RWPE2 (cell line): ENCODE results near the gene DYNLT2.

Source experiments
- ATAC-seq: fragments of 200-7000 bp; cut with Tn5 transposase; 3 replicates; pipeline ENCODE4 v1.9.1; 2021; ENCODE audit warnings: low read depth
- DNase-seq: peaks from one replicate; pipeline ENCODE4 v3.0.0-alpha.2; 2020; ENCODE audit warnings: low spot score
- H3K27ac ChIP-seq: fragments of 450-650 bp; 2 replicates; pipeline ENCODE4 v1.5.1; 2017; ENCODE audit warnings: mild to moderate bottlenecking; ENCODE audit not compliant: poor library complexity, severe bottlenecking
- H3K27me3 ChIP-seq: fragments of 250-450 bp; sonication (Bioruptor Pico); 2 replicates; pipeline ENCODE4 v1.5.1; 2021; ENCODE audit warnings: mild to moderate bottlenecking, moderate library complexity; ENCODE audit not compliant: insufficient read depth, poor library complexity, severe bottlenecking
- H3K36me3 ChIP-seq: fragments of 250-450 bp; sonication (Bioruptor Pico); 2 replicates; pipeline ENCODE4 v1.5.1; 2020; ENCODE audit warnings: low read depth, mild to moderate bottlenecking, moderate library complexity
- H3K4me1 ChIP-seq: fragments of 250-450 bp; sonication (Bioruptor Pico); 2 replicates; pipeline ENCODE4 v1.5.1; 2021; ENCODE audit warnings: mild to moderate bottlenecking, moderate library complexity; ENCODE audit not compliant: insufficient read depth, poor library complexity, severe bottlenecking
- H3K4me3 ChIP-seq: fragments of 250-450 bp; sonication (Bioruptor Pico); 2 replicates; pipeline ENCODE4 v1.5.1; 2021; ENCODE audit warnings: mild to moderate bottlenecking, moderate library complexity; ENCODE audit not compliant: severe bottlenecking
- H3K9me3 ChIP-seq: fragments of 250-450 bp; sonication (Bioruptor Pico); 2 replicates; pipeline ENCODE4 v1.5.1; 2021; ENCODE audit warnings: mild to moderate bottlenecking, moderate library complexity; ENCODE audit not compliant: severe bottlenecking
- CTCF ChIP-seq: fragments of 450-650 bp; IDR thresholded peaks from one replicate; pipeline ENCODE4 v1.5.1; 2017; ENCODE audit warnings: mild to moderate bottlenecking, moderate library complexity; ENCODE audit not compliant: poor library complexity, severe bottlenecking

DYNLT2 gene

GRCh38 chr6:169792306-169793015 is 41.1 kb upstream of the DYNLT2 start:
- H3K27ac ChIP-seq, result no peak overlapping the region
- no peaks in the 10 kb centered on the region for H3K4me1 ChIP-seq
- DNase-seq (no peak), ATAC-seq (no peak)
- TF ChIP-seq CTCF, result no peak
- H3K9me3 ChIP-seq, result no peaks in the 10 kb centered on the region
- no peak overlapping the region for H3K4me3 ChIP-seq
- H3K27me3 ChIP-seq, result no peaks in the 10 kb centered on the region
- H3K36me3 ChIP-seq, result no peaks in the 10 kb centered on the region

GRCh38 chr6:169791721-169792131 is 40.4 kb upstream of the DYNLT2 start:
- no peak for TF ChIP-seq CTCF
- H3K4me1 ChIP-seq, result no peaks in the 10 kb centered on the region
- DNase-seq (no peak), ATAC-seq (no peak)
- H3K27ac ChIP-seq, result no peak overlapping the region
- no peaks in the 10 kb centered on the region for H3K9me3 ChIP-seq
- no peaks in the 10 kb centered on the region for H3K36me3 ChIP-seq
- H3K27me3 ChIP-seq, result no peaks in the 10 kb centered on the region
- no peak overlapping the region for H3K4me3 ChIP-seq

GRCh38 chr6:169789944-169790927 is 38.9 kb upstream of the DYNLT2 start:
- Histone ChIP-seq H3K4me1 (no peaks in the 10 kb centered on the region), H3K9me3 (no peaks in the 10 kb centered on the region), H3K27ac (peak overlapping the region; percentile 9), H3K36me3 (no peaks in the 10 kb centered on the region), H3K4me3 (peak overlapping the region; percentile 24), H3K27me3 (no peaks in the 10 kb centered on the region)
- peak; percentile 93 for ATAC-seq
- peak; percentile 96 for TF ChIP-seq CTCF
- no peak for DNase-seq

- TF ChIP-seq CTCF, result no peak
- H3K4me3 ChIP-seq, result peak overlapping the region; percentile 24
Measured at GRCh38 chr6:169789146-169789943, 38.0 kb upstream of the DYNLT2 start.

More at GRCh38 chr6:169789146-169789943, 38.0 kb upstream of the DYNLT2 start:
- H3K4me1 ChIP-seq, result no peaks in the 10 kb centered on the region
- DNase-seq (no peak), ATAC-seq (no peak)
- no peaks in the 10 kb centered on the region for H3K27me3 ChIP-seq
- H3K27ac ChIP-seq, result no peak overlapping the region
- no peaks in the 10 kb centered on the region for H3K9me3 ChIP-seq
- H3K36me3 ChIP-seq, result no peaks in the 10 kb centered on the region
